ENCODE results near the gene DNAH14. TPM values are rescaled to one million over a fixed set of nuclear protein-coding genes. Genes with fewer than 3 reads are reported as not detected.
"Not testable (repeated sequence)": the region's sequence is repeated elsewhere in the genome, so short reads cannot be mapped to it uniquely, and the experiment has no call there.

Gene DNAH14
- total RNA-seq, 2 experiments from 2014 or later = 0.32 to 0.70 TPM

GRCh38 chr1:224988042-224988441, 58.6 kb downstream of the DNAH14 start:
- Mint-ChIP-seq H3K27me3 (no peaks in the 10 kb centered on the region), H3K27ac (no peak overlapping the region), H3K36me3 (no peaks in the 10 kb centered on the region), H3K4me3 (no peak overlapping the region), H3K4me1 (no peaks in the 10 kb centered on the region), H3K9me3 (ENCODE audit: low read depth) (peaks cover 3% of the 10 kb centered on the region)
- DNase-seq = no peak
- CTCF ChIA-PET = no interaction called here
- ATAC-seq = no peak

GRCh38 chr1:224989615-224990014, 60.1 kb downstream of the DNAH14 start:
- H3K9me3 Mint-ChIP-seq (ENCODE audit: low read depth) = peaks cover 3% of the 10 kb centered on the region
- H3K27ac Mint-ChIP-seq = no peak overlapping the region
- H3K27me3 Mint-ChIP-seq = no peaks in the 10 kb centered on the region
- ATAC-seq (no peak), DNase-seq (no peak)
- no peaks in the 10 kb centered on the region for H3K4me1 Mint-ChIP-seq
- H3K4me3 Mint-ChIP-seq = no peak overlapping the region
- CTCF ChIA-PET = no interaction called here
- no peaks in the 10 kb centered on the region for H3K36me3 Mint-ChIP-seq

- H3K36me3 Mint-ChIP-seq; H3K27ac Mint-ChIP-seq; H3K4me1 Mint-ChIP-seq; H3K9me3 Mint-ChIP-seq (ENCODE audit: low read depth); DNase-seq; H3K4me3 Mint-ChIP-seq; ATAC-seq; H3K27me3 Mint-ChIP-seq; CTCF ChIA-PET: not testable (repeated sequence)
Measured at GRCh38 chr1:224991550-224991949, 62.1 kb downstream of the DNAH14 start.

- no peak for DNase-seq
- peaks cover 6% of the 10 kb centered on the region for H3K9me3 Mint-ChIP-seq (ENCODE audit: low read depth)
Measured at GRCh38 chr1:224995602-224996001, 66.1 kb downstream of the DNAH14 start.

GRCh38 chr1:224996266-224996665, 66.8 kb downstream of the DNAH14 start:
- DNase-seq (no peak), ATAC-seq (no peak)
- Mint-ChIP-seq H3K4me1 (no peaks in the 10 kb centered on the region), H3K4me3 (no peak overlapping the region), H3K27ac (no peak overlapping the region), H3K36me3 (no peaks in the 10 kb centered on the region), H3K27me3 (no peaks in the 10 kb centered on the region), H3K9me3 (ENCODE audit: low read depth) (peaks cover 6% of the 10 kb centered on the region)
- CTCF ChIA-PET = no interaction called here

More at GRCh38 chr1:224995602-224996001, 66.1 kb downstream of the DNAH14 start:
- CTCF ChIA-PET = no interaction called here
- no peaks in the 10 kb centered on the region for H3K27me3 Mint-ChIP-seq
- no peak overlapping the region for H3K4me3 Mint-ChIP-seq
- H3K27ac Mint-ChIP-seq = no peak overlapping the region
- ATAC-seq = no peak
- H3K4me1 Mint-ChIP-seq = no peaks in the 10 kb centered on the region
- H3K36me3 Mint-ChIP-seq = no peaks in the 10 kb centered on the region

- H3K4me3 Mint-ChIP-seq = no peak overlapping the region
- H3K9me3 Mint-ChIP-seq (ENCODE audit: low read depth) = peaks cover 3% of the 10 kb centered on the region
- no peak for DNase-seq
- no peaks in the 10 kb centered on the region for H3K4me1 Mint-ChIP-seq
- no peaks in the 10 kb centered on the region for H3K27me3 Mint-ChIP-seq
- no peak for ATAC-seq
- no peaks in the 10 kb centered on the region for H3K36me3 Mint-ChIP-seq
- no peak overlapping the region for H3K27ac Mint-ChIP-seq
- CTCF ChIA-PET = no interaction called here
Measured at GRCh38 chr1:224998185-224998584, 68.7 kb downstream of the DNAH14 start.

GRCh38 chr1:225004396-225004795, 74.9 kb downstream of the DNAH14 start:
- Mint-ChIP-seq H3K4me3 (no peak overlapping the region), H3K27ac (no peak overlapping the region), H3K4me1 (no peaks in the 10 kb centered on the region), H3K27me3 (no peaks in the 10 kb centered on the region), H3K36me3 (no peaks in the 10 kb centered on the region), H3K9me3 (ENCODE audit: low read depth) (no peaks in the 10 kb centered on the region)
- CTCF ChIA-PET = no interaction called here
- DNase-seq (no peak), ATAC-seq (no peak)

GRCh38 chr1:225006352-225006751, 76.9 kb downstream of the DNAH14 start:
- CTCF ChIA-PET; H3K4me1 Mint-ChIP-seq; H3K9me3 Mint-ChIP-seq (ENCODE audit: low read depth); H3K27ac Mint-ChIP-seq; ATAC-seq; H3K4me3 Mint-ChIP-seq; H3K27me3 Mint-ChIP-seq; DNase-seq; H3K36me3 Mint-ChIP-seq: not testable (repeated sequence)

- H3K9me3 Mint-ChIP-seq (ENCODE audit: low read depth) = not testable (repeated sequence)
Measured at GRCh38 chr1:225008050-225008449, 78.6 kb downstream of the DNAH14 start.

GRCh38 chr1:225021037-225021436, 91.6 kb downstream of the DNAH14 start:
- Mint-ChIP-seq H3K9me3 (ENCODE audit: low read depth) (no peaks in the 10 kb centered on the region), H3K36me3 (no peaks in the 10 kb centered on the region)

More at GRCh38 chr1:225008050-225008449, 78.6 kb downstream of the DNAH14 start:
- CTCF ChIA-PET, H3K36me3 Mint-ChIP-seq, H3K27me3 Mint-ChIP-seq, H3K27ac Mint-ChIP-seq, H3K4me3 Mint-ChIP-seq, DNase-seq, ATAC-seq, H3K4me1 Mint-ChIP-seq: not testable (repeated sequence)

GRCh38 chr1:225026701-225027100, 97.2 kb downstream of the DNAH14 start:
- ATAC-seq = no peak
- Mint-ChIP-seq H3K4me3 (no peak overlapping the region), H3K4me1 (no peaks in the 10 kb centered on the region), H3K27ac (no peak overlapping the region), H3K27me3 (no peaks in the 10 kb centered on the region), H3K9me3 (ENCODE audit: low read depth) (no peaks in the 10 kb centered on the region), H3K36me3 (no peaks in the 10 kb centered on the region)
- CTCF ChIA-PET = no interaction called here
- DNase-seq = no peak

More at GRCh38 chr1:225021037-225021436, 91.6 kb downstream of the DNAH14 start:
- CTCF ChIA-PET = no interaction called here
- DNase-seq = no peak
- Mint-ChIP-seq H3K27ac (no peak overlapping the region), H3K4me1 (no peaks in the 10 kb centered on the region), H3K4me3 (no peak overlapping the region), H3K27me3 (no peaks in the 10 kb centered on the region)
- no peak for ATAC-seq

GRCh38 chr1:225036441-225036840, 107.0 kb downstream of the DNAH14 start:
- H3K27me3 Mint-ChIP-seq; H3K4me1 Mint-ChIP-seq; CTCF ChIA-PET; H3K4me3 Mint-ChIP-seq; H3K36me3 Mint-ChIP-seq; H3K27ac Mint-ChIP-seq; ATAC-seq; DNase-seq; H3K9me3 Mint-ChIP-seq (ENCODE audit: low read depth): not testable (repeated sequence)

- no peak overlapping the region for H3K4me3 Mint-ChIP-seq
- H3K27ac Mint-ChIP-seq = no peak overlapping the region
- no peaks in the 10 kb centered on the region for H3K27me3 Mint-ChIP-seq
- CTCF ChIA-PET = no interaction called here
- no peaks in the 10 kb centered on the region for H3K9me3 Mint-ChIP-seq (ENCODE audit: low read depth)
- no peak for ATAC-seq
- no peaks in the 10 kb centered on the region for H3K4me1 Mint-ChIP-seq
- DNase-seq = no peak
- no peaks in the 10 kb centered on the region for H3K36me3 Mint-ChIP-seq
Measured at GRCh38 chr1:225042263-225042662, 112.8 kb downstream of the DNAH14 start.

GRCh38 chr1:225044258-225044657, 114.8 kb downstream of the DNAH14 start:
- H3K9me3 Mint-ChIP-seq (ENCODE audit: low read depth) = no peaks in the 10 kb centered on the region
- DNase-seq (no peak), ATAC-seq (no peak)
- CTCF ChIA-PET = no interaction called here
- H3K27me3 Mint-ChIP-seq = no peaks in the 10 kb centered on the region
- H3K36me3 Mint-ChIP-seq = no peaks in the 10 kb centered on the region
- no peaks in the 10 kb centered on the region for H3K4me1 Mint-ChIP-seq
- H3K27ac Mint-ChIP-seq = no peak overlapping the region
- no peak overlapping the region for H3K4me3 Mint-ChIP-seq

- CTCF ChIA-PET = no interaction called here
- DNase-seq (no peak), ATAC-seq (no peak)
- H3K36me3 Mint-ChIP-seq = no peaks in the 10 kb centered on the region
- H3K4me3 Mint-ChIP-seq = no peak overlapping the region
- no peaks in the 10 kb centered on the region for H3K27me3 Mint-ChIP-seq
- H3K4me1 Mint-ChIP-seq = no peaks in the 10 kb centered on the region
- no peaks in the 10 kb centered on the region for H3K9me3 Mint-ChIP-seq (ENCODE audit: low read depth)
- no peak overlapping the region for H3K27ac Mint-ChIP-seq
Measured at GRCh38 chr1:225049594-225049993, 120.1 kb downstream of the DNAH14 start.
